AG08396 (cell line): ENCODE measurements around the gene CDH23.

Experiments
- DNase-seq: peaks from one replicate; pipeline ENCODE4 v3.0.0; 2012; ENCODE audit warnings: low spot score, mixed read lengths

Gene CDH23

DNA sequence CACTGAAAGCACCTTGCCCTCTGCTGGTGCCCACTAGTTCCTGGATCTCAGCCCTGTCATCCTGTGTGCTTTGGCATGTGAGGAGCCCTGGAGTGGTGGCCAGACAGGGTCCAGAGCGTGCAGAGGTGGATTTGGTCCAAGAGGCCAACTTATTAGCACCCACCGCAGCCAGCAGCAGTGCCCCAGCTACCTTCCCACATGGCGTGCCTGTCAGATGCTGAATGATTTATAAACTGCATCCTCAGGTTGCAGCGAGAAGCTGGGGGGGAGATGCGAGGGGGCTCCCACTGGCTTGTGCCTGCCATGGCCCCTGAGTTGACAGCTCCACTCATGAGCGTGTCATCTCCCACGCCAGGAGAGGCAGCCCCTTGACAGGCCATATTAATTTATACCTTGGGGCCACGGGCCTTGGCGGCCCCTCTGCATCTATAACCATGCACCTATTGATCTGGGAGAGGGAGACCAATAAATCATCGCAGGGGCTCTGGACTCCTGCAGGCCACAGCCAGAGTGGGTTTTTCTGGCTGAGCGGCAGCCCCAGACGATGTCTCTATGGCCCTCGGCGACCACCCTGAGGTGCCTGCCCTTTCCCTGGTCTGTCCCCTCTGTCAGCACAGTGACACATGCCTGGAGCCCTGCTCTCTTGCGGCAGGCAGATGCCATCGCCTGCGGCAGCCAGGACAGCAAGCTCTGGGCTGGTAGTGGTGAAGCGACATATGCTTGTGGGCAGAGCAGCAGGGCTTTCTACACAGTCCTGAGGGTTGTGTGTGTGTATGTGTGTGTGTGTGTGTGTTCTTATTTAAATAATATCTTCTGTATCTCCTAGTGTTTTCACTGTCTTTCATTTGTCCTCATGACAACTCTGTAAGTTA lies 120.8 kb downstream of the CDH23 start:
- no peak for DNase-seq

DNA sequence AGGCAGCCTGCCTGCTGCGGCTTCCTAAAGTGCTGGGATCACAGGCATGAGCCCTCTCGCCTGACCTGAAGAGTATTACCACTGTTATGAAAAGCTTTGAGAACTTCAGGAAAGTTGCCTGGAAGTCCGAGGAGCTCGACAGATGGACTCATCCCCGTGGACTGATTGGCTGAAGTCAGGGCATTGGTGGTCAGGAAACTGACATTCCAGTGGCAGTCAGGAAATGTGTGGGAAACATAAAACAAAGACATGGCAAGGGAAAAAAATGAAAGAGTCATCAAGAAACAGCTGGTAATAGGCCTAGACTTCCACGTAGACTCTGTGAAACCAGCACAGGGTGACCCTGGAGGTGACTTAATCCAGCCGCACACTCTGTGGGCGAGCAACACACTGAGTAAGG lies 123.3 kb downstream of the CDH23 start:
- no peak for DNase-seq

DNA sequence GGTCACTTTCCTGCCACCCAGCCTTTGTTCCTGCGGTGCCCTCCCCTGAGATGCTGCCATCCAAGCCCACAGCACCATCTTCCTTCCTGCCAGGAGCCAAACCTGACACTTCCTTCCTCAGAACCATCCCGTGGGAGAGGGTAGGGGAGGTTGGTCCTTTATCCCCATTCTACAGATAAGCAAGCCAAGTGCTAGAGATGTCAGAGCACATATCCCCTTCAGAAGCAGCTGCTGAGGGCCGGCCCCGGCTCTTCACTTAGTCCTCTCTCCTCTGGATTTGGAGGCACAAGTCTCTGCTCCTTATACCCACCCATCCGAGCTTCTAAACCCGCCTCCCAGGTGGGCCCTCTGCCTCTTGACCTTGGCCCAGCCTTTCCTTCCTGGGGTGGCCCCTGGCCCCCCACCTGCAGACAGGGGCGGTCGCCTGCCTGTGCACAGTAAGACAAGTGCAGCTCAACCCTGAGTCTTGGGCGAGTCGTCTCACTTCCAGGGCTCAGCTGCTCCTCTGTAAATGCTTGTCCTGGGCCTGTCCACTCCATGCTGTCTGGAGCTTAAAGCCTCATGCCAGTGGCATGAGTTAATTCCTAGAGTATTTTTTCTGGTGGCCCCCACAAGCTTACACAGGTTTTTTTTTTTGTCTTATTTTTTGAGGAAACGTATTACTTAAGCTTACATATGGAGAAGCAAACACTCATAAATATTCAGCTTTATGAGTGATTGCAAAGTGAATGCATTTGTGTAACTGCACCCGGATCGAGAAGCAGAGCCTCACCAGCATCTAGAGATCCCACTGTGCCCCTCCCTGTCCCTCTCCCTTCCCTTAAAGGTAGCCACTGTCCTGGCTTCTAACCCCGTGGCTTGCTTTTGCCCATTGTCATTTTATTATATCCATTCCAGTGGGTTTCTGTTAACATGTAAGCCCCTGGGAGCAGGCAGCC lies 125.1 kb downstream of the CDH23 start:
- DNase-seq: no peak

DNA sequence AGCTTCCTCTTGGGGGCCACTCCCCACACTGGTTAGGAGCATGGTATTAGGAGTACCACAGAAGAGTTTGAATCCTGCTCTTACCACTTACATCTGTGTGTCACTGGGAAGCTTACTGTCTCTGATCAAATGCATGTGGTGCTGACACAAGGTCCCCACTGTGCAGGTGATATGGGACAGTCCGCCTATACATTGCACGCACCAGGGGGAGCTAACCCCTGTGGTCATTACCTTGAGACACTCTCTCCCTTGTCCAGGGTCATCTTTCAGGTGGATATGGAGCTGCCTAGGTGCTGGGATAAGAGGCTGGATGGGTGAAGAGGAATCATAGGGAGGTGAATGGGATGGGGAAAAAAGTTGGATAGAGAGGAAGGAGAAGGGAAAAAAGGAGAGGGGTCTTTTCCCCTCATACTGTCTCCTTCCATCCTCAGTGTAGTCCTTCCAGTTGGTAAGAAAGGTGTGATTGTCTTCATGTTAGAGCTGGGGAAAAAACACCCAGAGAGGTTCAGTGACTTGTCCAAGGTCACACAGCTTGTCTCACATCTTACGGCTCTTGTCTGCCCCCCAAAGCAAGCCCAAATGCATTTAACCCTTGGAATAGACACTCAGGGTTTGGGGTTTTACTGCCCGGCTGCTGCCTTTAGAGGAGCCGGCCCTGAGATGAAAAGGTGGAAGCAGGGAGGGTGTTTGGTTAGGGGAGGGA lies 125.9 kb downstream of the CDH23 start:
- no peak for DNase-seq

DNA sequence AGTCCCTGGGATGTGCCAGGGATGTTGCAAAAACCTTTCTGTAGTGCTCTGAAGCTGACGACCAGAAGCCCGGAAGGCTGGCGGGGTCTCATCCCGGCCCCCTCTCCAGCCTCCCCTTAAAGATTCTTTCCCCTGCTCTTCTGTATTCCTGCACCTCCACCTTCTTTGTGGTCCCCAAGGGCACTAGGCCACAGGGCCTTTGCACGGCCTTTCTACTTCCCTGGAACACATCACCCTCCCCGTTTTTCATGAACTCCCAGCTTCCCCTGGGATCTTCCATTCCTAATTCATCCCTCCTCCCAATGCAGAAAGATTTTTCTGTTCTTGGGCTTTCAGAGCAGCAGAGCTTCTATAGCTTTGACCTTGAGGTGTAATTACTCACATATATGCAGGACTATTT lies 127.0 kb downstream of the CDH23 start:
- no peak for DNase-seq

DNA sequence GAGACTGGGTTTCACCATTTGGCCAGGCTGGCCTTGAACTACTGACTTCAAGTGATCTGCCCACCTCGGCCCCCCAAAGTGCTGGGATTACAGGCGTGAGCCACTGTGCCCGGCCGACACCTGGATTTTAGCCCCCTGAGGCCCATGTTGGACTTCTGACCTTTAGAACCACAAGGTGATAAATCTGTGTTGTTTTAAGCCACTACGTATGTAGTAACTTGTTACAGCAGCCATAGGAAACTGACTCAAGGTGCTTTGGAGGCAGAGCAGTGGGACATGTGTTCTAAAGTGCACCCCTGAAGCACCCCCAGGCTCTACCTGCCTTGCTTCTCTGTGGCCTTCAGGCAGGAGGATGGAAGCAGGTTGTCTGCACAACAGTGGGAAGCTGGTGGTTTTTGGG lies 128.4 kb downstream of the CDH23 start:
- no peak for DNase-seq

DNA sequence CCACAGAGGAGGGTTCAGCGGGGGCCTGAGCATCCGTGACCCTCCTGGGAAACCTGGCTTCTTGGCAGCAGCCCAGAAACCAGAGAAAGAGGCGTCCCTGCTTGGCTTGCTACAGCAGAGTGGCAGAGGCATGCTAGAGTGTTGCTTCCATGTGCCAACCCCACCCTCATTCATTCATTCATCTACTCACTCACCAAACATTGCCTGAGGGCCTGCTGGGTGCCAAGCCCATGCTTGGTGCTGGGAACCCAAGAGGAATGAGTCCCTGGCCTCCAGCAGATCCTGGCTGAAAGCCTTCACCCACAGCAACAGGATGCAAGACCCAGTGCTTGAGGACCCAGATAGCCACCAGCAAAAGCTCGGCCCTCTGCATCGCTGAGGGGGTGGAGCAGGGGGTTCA lies 129.0 kb downstream of the CDH23 start:
- no peak for DNase-seq

DNA sequence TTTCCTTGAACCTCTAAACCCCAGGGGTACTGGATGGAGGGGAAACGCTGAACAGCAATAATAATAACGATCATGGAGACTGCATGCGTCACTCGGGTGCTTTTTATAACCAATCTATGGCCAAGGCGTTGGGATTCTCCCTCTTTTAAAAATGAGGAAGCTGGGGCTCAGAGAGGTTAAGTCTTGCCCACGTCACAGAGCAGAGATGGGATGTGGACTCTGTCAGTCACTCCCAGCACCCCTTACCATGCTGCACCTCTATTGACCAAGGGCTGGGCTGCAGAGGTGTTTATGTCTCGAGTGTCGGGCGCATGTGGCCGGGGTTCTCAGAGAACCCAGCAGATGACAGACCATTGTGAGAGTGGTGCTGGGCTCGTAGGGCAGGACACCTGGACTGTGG lies 129.9 kb downstream of the CDH23 start:
- no peak for DNase-seq

DNA sequence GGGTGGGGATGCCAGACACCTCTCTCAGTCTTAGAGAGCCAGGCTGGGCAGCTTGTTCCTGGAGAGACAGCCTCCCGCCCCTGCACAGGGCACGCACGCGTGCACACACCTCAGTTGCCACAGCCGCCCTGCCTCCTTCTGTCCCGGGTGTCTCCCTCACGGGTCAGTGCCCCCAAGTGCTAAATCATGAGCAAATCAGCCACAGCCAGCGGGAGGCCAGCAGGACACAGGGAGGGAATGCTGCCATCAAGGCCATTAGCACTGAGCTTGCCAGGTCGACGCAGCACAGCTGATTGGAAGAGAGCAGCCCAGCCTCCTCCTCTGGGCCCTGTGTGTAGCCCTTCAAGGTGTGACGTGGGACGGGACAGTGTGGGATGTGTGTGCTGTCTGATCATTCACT lies 130.4 kb downstream of the CDH23 start:
- DNase-seq: no peak

DNA sequence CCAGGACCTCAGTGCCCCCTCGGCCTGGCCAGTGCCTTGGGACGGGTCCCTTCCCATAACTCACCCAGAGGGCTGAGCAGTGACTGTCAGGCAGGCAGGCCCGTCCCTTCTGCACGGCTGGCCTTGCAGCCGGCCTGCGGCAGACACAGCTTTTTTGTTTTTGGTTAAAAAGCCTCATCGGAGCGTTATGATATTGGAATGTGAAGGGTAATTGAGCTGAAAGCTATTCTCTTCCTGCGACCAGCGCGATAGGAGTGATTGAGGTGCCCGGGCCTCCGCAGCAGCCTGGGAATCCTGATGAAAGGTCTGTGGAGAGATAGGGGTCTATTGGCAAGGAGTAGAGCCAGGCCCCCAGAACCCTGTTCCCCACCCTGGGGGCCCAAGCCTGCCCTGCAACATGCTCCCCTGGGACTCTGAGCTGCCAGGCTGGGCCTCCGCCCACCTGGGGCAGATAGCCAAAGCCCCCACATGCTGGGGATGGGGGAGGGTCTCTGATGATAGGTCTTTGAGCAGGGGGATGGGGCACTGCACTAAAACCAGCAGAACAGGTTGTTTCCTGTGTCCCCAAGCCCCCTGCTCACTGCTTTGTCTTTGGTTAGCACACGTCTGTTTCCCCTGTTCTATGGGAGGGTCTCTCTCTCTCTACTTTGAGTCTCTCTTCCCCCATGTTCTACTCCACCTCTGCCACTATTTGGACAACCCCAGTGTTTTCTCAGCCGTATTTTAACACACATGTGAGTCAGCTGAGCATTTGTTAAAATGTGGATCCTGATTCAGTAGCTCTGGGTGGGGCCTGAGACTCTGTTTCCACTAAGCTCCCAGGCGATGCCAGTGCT lies 131.9 kb downstream of the CDH23 start:
- DNase-seq: no peak

DNA sequence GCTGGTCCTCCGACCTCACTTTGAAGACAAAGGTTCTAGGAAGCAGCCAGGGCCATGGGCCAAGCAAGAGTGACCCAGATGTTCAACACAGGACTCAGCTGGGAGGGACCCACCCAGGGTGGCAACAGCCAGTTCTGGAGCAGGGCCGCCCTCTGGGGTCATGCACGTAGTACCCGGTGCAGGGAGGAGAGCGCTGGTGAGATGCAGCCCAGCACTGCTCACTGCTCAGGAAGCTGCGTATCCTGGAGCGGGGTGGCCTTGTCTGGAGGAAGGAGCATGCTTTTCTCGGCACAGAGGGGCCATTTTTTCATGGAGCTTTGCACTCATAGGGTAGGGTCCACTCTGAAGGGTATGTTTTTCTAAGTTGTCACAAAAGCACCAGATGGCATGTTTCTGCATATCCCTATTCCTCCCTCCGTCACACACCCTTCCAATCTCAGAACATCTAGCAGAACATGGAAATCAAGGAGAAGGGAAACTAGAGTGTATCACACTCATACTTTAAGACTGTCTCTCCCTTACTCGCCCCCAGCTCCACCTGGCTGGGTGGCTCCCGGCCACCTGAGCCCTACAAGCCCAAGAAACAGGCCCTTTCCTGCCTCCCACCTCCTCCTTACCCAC lies 132.6 kb downstream of the CDH23 start:
- DNase-seq: no peak

DNA sequence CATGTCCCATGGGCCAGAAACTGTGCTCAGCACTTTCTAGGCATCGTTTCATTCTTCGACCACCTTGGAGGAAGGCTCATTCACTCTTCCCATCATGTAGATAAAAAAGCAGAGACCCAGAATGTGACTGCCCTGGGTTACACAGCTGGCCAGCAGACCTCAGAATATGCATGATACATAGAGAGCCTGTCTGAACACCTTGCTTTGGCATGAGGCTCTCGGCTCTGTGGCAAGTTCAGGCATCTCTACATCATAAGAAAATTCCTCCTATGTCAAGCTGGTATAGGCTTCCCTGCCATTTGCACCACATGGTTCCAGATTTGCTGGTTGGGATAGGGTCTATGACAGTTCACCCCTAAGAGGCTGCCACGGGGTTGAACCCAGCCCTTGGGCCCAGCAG lies 134.1 kb downstream of the CDH23 start:
- no peak for DNase-seq

DNA sequence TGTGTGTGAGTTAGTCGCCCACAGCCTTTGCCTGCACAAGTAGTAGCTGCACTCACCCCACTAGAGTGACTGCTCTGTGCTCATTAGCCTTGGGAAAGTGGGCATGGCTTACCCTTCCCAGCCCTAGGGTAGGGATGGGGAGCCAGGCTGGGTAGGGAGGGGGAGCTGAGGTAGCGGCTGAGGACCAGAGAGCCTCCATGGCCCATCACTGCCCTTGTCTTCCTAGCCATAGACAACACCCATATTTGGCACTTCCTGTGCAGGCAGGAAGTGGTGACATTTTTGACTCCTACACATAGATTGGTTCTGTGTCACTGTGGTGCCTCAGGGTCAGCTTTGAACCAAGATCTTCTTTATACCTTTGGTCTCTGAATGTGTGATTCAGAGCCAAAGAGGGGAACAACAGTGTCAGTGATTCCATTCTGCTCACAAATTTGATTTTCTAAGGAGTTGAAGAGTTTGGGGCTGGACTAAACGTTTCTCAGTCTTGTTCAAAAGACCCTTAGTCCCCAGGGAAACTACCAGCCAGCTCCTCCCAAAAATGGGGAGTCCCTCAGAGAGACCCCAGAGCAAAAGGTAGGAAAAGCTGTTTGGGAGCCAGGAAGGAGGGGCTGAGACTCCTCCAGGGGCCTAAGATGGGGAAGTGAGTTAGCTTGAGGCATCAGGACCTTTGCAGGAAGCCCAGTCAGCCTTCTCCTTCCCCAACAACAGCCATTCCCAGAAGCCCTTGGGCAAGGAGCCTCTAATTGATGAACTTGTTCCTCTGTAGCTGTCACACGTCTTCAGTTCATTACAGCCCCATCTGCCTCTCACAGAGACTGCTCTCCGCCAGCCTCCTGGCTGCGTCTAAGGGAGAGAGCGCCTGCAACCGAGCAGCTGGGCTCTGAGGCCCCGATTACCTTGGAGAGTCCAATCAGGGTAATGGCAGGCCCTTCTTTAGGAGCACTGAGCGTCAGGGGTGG lies 135.0 kb downstream of the CDH23 start:
- no peak for DNase-seq

DNA sequence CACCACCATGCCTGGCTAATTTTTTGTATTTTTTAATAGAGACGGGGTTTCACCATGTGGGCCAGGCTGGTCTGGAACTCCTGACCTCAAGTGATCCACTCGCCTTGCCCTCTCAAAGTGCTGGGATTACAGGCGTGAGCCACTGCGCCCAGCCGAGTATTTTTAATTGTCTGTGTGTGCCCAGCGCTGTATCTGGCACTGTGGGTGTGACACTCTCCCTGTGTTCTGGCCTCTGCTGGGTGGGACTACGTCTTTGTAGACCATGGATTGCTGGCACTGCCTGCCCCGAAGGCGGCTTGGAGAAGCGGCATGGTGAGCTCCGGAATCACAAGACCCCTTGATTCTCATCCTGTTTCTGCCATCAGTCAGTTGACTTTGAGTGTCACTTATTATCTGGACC lies 136.2 kb downstream of the CDH23 start:
- no peak for DNase-seq

DNA sequence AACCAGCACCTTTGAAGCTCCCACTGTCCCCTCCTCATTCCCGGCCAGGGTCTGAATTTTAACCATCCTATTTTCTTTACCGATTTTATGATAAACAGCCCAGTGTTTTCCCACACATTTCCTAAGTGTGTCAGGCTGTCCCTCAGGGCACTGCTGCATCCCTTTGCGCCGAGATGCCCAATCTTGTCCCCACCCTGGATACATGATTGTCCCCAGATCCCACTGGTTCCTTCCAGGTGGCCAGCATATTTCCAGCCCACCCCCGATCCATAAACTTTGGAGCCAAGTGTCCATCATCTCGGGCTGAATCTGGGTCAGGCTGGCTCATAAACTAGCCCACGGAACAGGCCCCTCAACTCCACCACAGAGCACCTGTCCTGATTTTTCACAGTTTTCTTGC lies 137.2 kb downstream of the CDH23 start:
- no peak for DNase-seq

DNA sequence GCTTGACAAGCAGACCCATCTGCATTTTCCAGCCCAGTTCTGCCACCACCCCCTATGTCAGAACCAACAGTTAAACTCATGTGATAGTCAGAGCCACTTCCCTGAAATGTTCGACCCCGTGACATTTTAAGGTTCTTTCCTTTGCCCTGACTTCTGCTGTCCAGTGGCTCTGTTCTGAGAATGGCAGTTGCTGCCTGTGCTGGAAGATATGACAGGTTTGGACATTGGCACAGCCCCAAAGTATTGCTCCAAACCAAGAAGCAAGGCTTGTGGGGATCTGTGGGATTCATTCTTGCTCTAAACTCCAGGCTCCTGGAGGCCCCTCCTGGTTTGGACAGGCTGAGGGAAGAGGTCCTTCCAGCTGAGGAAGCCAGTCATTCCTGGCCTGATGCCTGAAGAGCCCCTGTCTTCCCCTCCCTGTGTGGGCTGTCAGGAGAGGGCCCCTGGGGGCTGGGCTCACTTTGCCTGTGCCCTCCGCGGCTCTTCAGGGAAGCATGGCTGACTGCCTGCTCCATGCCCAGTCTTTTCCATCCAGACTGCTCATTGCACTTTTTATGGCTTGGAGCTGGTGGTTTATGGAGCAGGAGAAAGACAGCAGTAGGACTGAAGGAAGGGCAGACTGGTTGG lies 138.0 kb downstream of the CDH23 start:
- DNase-seq: no peak

DNA sequence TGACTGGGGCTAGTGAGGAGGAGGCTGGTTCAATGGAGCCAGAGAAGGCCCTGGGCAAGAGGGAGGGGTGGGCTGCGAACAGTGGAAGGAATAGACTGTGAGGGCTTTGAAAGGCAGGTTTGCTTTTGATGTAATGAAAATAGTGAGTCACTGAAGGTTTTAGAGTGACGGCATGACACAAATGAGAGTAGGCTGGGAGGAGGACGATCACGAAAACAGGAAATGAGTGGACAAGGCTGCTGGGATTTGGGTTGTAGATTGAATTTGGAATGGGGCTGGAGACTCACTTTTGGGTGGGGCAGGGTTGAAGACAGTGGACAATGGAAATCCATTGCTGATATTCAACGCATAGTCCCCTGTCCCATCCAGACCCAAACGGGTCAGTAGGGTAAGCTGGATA lies 139.6 kb downstream of the CDH23 start:
- DNase-seq: no peak

DNA sequence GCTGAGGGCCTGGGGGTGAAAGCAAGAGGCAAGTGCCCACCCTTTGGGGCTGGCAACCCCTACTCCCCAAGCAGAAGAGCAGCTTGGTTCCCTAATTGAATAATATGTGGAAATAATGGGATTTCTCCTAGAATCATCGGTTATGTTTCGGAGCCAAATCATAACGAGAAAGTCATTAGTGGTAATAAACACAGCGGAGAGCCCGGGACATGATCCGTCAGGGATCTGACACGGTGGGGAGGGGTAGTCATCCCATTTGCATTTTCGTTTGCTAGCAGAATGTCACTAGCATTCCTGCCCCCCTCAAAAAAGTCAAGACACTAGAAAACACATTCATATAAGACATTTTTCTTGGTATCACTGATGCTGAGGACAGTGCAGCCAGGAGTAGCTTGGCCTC lies 140.4 kb downstream of the CDH23 start:
- DNase-seq: no peak

DNA sequence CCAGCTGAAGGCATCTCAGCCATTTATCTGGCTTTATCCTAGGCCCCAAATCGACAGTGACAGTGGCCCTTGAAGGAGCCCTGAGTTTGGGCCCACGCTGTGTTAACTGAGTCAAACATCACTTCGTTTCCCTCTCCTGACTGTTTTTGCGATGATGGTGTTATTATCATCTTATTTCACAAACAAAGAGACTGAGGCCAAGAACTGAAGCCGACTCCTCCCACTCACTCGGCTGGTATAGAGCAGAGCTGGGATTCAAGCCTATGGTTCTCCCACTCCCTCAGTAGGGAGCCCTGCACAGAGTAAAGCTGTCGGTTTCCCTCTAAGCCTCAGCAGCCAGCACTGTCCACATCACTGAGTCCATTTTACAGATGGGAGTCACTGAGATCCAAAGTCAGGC lies 141.0 kb downstream of the CDH23 start:
- no peak for DNase-seq
